Stimulated activated CD8-positive, alpha-beta memory T cell treated with anti-CD3 and anti-CD28 coated beads, Interleukin-2, amount 100 ng/mL, for 48 hours (primary cell): ENCODE data around the gene LIPN.
"Not testable (repeated sequence)": the region's sequence is repeated elsewhere in the genome, so short reads cannot be mapped to it uniquely, and the experiment has no call there.

Experiments used
- DNase-seq, 2 donors: peaks; one replicate each; pipeline ENCODE4 v3.0.0-alpha.2; 2020; ENCODE audit warnings: low read depth in 2 of 2

The LIPN gene

GRCh38 chr10:88759366-88760101 lies at the start of gene LIPN:
Gene LIPN (plus strand): TSS chr10:88760020. CDS start chr10:88761406, 1,386 bp downstream.
- no peak for DNase-seq

- no peak for DNase-seq
Observed at GRCh38 chr10:88715517-88715916, 44.3 kb upstream of the LIPN start.

- no peak for DNase-seq
Observed at GRCh38 chr10:88721392-88721791, 38.4 kb upstream of the LIPN start.

GRCh38 chr10:88725798-88726197 lies 34.0 kb upstream of the LIPN start:
- no peak for DNase-seq

- DNase-seq: peak; percentile 43 to 60
Observed at GRCh38 chr10:88728107-88728763, 31.6 kb upstream of the LIPN start.

- DNase-seq: no peak
Observed at GRCh38 chr10:88730864-88731263, 29.0 kb upstream of the LIPN start.

GRCh38 chr10:88731296-88731695 lies 28.5 kb upstream of the LIPN start:
- DNase-seq: no peak

GRCh38 chr10:88733215-88733614 lies 26.6 kb upstream of the LIPN start:
- DNase-seq: no peak

- no peak for DNase-seq
Observed at GRCh38 chr10:88735661-88736060, 24.2 kb upstream of the LIPN start.

GRCh38 chr10:88741921-88742320 lies 17.9 kb upstream of the LIPN start:
- DNase-seq: not testable (repeated sequence)

GRCh38 chr10:88742448-88742847 lies 17.4 kb upstream of the LIPN start:
- DNase-seq: no peak

- no peak for DNase-seq
Observed at GRCh38 chr10:88744002-88744401, 15.8 kb upstream of the LIPN start.

- DNase-seq: no peak
Observed at GRCh38 chr10:88745633-88746032, 14.2 kb upstream of the LIPN start.

- no peak for DNase-seq
Observed at GRCh38 chr10:88754287-88754686, 5.5 kb upstream of the LIPN start.

GRCh38 chr10:88755753-88756152 lies 4.1 kb upstream of the LIPN start:
- DNase-seq: no peak

GRCh38 chr10:88756660-88757059 lies 3.2 kb upstream of the LIPN start:
- DNase-seq: no peak

GRCh38 chr10:88762906-88763305 lies 3.1 kb downstream of the LIPN start:
- DNase-seq: no peak

GRCh38 chr10:88763441-88763840 lies 3.6 kb downstream of the LIPN start:
- no peak for DNase-seq

- DNase-seq: no peak
Observed at GRCh38 chr10:88764110-88764509, 4.3 kb downstream of the LIPN start.

GRCh38 chr10:88765816-88766215 lies 6.0 kb downstream of the LIPN start:
- no peak for DNase-seq

- no peak for DNase-seq
Observed at GRCh38 chr10:88769384-88769783, 9.6 kb downstream of the LIPN start.

- DNase-seq: no peak
Observed at GRCh38 chr10:88781206-88781605, 21.4 kb downstream of the LIPN start.

- DNase-seq: no peak
Observed at GRCh38 chr10:88782222-88782621, 22.4 kb downstream of the LIPN start.
